HG03045 (cell line): Measurements from ENCODE around the gene JUP.

ENCODE experiments used
- ATAC-seq: cut with Tn5 transposase; IDR thresholded peaks from one replicate; pipeline ENCODE4 v1.9.1; 2021; ENCODE audit warnings: mild to moderate bottlenecking, moderate library complexity; ENCODE audit not compliant: unreplicated experiment

JUP gene

DNA sequence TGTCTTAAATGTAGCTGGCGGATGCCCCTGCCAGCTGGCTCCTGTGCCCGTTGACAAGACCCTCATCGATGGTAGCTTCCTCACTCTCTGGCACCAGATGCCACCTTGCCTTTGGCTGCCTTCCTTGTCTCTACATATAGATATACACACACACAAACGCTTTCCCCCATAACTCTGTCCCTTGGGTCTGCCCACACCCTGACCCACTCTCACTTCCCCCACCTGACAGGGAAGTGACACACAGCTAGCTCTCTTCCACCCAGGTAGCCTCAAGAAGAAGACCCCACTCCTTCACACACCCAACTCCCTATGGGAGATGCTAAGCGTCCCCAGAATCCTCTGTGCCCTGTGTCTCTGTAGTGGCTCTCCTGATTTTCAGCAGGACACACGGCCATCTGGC, 25.6 kb downstream of the JUP start:
- ATAC-seq: no peak

DNA sequence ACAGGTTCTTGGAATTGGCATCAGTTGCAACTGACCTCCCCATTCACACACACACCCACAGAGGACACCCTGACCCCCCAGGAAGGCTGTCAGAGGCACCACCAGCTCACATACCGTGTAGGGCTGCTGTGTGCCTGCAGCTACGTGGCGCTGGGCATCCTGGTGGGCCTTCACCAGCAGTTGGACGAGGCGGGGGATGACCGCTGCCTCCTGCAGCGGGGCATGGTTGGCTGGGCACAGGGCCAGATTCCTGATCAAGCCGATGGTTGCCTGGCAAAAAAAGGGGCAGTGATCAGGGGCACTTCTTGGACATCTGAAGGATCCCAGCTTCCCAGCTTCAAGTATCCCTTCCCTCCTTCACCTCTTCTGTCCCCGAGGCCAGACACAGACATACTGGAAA, 27.9 kb downstream of the JUP start:
- ATAC-seq: no peak

DNA sequence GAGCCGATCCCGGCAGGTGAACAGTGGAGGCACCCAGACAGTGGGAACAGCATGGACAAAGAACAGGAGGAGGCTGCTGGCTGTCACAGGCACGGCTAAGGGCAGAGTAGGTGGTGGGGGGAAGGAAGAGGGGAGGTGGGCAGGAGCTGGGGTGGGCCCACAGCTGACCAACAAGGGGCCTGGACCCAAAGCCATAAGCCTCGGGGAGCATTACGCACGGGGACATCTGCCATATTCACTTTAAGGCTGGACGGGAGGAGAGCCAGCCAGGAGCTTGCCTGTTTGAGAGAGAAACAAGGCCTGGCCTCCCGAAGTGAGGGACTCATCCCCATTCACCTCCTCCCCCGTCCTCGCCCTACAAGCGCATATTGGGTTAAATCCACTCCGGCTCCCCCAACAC, 32.4 kb downstream of the JUP start:
- ATAC-seq: no peak

DNA sequence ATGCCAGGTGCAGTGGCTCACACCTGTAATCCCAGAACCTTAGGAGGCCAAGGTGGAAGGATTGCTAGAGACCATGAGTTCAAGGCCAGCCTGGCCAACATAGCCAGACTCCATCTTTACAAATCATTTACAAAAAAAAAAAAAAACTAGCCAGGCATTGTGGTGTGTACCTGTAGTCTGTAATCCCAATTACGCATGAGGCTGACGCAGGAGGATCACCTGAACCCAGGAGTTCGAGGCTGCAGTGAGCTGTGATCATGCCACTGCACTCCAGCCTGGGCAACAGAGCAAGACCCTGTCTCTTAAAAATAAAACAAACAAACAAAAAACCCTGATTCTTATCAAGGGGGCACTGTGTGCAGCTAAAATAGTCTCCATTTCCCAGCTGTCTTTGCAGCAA, 35.2 kb downstream of the JUP start:
- ATAC-seq: no peak

DNA sequence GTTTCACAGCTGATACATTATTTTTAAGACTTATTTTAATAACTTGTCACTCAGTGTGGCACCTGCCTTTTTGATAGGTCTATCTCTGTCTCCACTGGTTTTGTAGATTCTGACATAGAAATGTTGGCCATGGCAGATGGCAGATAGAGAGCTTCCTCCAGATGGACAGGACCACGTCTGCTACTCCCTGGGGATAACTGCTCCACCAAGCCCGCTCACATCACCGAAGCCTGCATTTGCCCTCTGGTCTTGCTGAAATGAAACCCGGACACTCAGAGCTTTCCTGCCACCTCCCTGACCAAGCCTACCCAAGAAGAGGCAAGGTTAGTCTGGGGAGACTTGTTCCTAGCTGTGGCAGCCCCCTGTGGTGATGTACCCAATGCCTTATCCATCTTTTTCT, 35.6 kb downstream of the JUP start:
- ATAC-seq: no peak

DNA sequence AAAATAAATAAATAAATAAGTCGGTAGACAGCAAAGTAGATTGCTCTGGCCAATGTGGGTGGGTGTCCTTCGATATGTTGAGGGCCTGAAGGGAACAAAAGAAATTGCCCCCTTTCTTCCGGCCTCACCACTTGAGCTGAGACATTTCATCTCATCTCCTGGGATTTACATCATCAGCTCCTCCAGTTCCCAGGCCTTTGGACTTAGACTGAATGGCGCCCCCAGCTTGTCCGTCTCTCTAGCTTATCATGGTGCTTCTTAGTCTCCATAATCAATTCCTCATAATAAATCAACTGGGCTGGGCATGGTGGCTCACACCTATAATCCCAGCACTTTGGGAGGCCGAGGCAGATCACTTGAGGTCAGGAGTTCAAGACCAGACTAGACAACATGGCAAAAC, 38.2 kb downstream of the JUP start:
- ATAC-seq: no peak

DNA sequence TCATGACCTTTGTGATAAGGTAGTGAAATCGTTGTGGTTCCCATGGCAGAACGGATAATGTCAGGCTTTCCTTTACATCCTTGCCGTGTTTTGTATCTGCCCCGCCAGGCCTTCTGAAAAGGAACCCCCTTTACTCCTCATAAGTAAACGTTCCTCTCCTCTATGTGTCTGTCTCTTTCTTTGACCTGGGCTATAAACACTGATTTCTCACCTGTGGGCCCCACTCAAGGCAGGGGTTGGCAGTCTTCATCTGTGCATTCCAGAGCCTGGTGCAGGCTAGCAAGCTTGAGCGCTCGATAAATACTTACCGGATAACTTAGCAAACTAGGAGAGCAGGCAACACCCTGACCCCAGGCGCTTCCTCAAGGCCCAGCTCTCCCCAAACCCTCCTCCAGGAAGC, 44.8 kb downstream of the JUP start:
- no peak for ATAC-seq

DNA sequence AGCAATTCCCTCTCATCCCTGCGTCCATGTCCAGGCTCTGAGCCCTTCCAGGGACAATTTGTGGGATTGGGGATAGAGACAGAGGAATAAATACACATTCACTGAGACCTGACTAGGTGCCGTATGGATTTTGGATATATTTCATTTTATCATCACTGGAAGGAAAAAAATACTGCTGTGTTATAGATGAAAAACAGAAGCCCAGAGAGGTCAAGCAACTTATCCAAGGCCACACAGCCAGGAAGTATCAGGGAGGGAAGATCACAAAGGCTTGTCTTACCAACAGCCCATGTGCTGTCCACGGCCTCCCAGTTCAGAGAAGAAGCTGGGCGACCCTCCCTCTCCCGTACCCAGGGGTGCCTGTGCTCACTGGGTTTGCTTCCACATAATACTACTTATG, 46.0 kb downstream of the JUP start:
- ATAC-seq: no peak

DNA sequence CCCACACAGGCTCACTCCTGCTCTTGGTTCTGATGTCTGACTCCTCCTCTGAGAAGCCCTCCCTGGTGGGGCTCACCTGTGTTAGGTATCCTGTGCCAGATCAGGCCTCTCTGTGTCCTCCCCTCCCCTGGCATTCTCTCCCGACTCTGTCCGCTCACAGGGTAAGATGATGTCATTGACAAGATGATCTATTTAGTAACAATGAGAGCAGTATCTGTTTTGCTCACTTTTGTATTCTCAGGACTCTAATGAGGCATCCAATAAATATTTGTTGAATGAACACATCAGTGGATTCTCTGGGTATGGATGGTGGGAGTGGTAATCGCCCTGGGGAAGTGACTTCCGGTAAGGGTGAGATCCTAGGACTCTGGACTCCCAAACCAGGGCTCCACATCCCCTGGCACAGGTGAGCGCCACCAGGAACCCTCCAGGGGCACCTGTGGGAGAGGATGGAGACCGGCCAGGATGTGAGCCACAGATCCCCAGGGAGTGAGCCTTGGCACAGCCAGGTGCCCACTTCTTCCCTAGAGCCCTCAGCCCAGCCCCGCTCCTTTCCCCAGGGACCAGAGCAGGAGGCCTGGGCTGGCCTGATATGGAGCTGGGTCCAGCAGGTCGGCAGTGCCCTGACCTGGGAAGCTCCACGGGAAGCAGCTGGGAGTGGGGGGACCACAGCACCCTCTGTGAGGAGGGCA, 46.7 kb downstream of the JUP start:
- ATAC-seq: no peak

DNA sequence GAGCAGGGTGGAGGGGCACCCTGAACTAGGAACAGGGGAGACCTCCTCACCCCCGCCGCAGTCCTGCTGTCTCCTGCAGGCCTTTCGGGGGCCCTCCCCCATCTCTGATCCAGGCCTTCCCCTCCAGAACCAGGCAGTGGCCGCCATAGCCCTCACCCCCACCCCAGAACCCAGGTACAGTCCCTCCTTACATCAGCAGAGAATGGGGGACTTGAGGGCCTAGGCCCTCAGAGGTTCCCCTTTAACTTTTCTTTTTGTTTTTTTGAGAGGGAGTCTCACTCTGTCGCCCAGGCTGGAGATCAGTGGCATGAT, 47.8 kb downstream of the JUP start:
- ATAC-seq: no peak

DNA sequence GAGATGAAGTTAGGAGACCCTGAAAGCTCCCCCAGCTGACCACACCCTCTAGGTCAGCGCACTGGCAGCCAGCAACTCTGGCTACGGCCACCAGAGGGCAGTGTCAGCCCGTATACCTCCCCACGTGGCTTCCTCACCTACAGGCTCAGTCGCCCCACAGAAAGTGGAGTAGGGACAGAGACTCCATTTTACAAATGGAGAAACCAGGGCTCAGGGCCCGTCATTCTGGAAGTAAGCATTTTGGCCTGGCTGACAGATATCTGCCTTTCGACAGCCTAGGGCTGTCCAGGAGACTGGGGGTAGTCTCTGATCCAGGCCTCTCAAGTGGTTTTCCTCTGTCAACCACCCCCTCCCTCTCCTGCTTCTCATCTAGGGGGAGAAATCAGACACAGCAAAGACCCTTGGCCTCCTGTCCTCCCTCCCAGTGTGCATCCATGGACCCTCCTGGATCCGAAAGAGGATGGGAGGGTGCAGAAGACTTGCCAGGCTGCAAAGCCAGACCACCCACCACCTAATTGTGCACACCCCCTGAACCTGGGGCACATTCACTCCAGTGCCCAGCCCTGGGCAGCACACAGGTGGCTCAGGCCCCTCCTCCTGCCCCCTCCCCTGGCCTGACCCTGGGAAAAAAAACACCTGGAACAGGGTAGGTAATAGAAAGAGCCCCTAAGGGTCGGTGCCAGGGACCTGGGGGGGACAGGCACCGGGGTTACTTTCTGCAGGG, 48.3 kb downstream of the JUP start:
- no peak for ATAC-seq

DNA sequence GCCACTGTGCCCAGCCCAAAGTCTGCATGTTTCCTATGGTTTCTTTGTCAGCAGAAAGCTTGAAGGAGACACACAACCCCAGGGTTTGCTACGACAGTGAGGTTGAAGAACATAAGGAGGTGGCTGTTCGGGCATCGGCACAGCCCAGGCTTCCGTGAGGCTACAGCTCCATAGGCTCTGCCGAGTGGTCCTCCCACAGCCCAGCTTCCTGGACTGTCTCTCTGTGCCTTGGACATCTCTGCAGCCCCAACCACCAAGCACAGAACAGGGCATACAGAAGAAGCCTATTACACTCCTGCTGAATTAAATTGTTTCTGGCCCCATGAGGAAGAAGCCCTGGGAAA, 48.9 kb downstream of the JUP start:
- ATAC-seq: no peak

DNA sequence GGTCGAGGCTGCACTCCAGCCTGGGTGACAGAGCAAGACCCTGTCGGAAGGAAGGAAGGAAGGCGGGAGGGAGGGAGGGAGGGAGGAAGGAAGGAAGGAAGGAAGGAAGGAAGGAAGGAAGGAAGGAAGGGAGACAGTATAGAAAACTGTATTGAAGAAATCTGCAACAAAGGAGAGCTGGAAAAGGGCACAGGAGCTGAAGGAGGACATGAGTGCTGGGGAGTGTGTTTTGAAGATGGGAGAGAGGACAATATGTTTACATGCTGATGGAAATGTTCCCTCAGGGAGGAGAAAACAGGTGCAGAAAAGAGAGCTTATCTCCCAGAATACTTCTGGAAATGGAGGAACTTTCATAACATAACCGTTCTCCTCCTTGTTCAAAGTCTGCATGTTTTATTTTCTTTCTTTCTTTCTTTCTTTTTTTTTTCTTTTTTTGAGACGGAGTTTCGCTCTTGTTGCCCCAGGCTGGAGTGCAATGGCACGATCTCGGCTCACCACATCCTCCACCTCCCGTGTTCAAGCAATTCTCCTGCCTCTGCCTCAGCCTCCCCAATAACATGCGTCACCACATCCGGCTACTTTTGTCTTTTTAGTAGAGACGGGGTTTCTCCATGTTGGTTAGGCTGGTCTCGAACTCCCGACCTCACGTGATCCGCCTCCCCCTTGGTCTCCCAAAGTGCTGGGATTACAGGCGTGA, 49.4 kb downstream of the JUP start:
- ATAC-seq: no peak

DNA sequence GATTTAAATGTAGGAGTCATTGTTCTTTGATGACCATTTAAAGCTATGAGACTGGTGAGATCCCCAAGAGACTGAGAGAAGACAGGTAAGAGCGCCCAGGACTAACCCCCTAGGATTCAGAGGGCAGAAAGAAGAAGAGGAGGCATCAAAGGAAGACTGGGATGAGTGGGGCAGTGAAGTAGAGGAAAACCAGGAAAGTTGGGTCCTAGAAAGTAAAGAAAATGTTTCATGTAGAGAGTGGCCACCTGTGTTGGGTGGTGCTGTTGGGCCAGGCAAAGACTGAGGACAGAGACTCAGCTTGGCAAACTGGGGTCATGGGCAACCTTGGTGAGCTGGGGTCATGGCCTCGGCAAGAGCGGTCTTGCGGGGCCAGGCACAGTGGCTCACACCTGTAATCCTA, 50.8 kb downstream of the JUP start:
- no peak for ATAC-seq

DNA sequence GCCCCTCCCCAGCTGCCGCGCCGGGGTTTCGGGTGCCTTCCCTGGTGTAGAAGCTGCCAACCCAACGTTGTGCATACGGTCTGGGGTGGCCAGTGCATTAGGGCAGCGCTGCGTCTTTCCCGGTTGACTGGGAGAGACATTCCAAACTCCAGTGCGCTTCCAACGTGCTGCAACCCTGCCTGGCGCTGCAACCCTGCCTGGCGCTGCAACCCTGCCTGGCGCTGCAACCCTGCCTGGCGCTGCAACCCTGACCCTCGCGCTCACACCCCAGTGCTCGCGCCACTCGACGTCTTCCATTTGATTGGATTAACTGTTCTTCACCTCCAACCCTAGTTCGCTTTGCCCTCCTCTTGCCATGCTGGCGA, 51.6 kb downstream of the JUP start:
- no peak for ATAC-seq

DNA sequence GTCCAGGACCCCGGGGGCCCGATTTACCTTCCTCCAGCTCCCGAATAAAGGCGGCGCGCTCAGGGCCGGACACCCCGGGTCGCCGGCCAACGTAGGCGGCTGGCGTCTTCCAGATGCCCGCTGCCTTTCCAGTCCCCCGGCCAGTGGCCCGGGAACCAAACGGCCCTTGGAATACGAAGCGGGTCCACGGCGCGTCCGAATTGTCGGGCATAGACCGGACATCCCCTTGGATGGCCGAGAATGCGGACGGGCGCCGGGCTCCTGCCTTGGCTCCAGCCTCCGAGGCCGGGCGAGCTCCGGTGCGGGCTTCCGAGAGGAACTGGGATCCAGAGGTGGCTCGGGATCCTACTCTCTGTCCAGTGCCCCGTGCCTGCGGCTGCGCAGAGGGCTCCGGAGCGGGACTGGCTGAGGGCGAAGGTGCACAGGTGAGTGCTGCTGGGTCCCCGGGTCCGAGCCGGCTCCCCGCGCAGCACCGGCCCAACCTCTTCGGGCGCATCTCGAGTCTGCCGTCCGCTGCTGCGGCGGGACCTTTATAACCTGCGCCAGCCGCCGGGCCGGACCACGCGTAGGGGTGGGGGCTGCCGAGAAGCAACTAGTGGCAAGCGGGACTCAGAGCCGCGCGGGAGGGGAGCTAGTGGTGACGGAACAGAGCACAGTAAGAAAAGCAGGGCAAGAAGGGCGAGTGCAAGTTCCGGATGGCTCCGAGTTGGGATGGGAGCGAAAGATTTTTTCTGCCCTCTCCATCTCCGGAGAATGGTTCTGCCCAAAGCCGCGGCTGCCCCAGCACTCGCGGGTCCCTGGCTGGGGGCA, 52.2 kb downstream of the JUP start, which contains the start of gene HAP1:
Gene HAP1, minus strand, starts transcription at position 505 of the 810 bp plus-strand sequence. Its CDS starts 9 bp downstream, at position 496.
- no peak for ATAC-seq

DNA sequence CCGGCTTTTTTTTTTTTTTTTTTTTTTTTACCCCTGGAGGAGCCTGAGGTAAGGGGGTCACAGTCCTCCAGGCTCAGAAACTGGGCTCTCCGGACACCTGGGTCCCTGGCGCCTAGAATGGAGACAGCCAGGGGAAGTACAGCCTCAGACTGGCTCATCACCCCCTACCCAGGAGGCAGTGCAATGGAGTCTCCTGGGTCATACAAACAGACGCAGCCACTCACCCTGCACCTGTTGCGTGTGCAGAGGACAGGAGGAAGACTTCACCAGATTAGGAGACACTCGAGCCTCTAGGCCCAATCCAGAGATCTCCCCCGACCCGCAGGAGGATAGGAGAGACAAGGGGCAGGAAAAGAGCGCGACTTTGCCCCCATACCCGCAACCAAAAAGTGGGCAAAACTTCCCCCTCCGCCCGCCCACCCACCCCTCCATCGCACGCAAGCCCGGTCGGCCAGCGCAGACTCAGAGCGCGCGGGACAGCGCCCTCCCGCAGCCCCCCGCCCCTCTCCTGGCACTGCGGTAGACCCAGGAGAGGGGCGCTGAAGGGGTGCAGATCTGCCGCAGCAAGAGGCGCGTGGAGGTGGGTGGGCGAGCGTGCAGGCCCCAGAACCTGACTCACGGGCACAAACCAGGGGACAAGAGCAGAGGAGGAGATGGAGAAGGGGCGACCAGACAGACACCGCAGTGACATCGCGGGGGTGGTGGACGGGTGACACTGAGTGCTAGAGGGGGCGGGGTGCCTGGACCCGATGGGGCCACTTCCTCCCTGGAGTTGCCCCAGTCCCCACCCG, 53.0 kb downstream of the JUP start:
- no peak for ATAC-seq

DNA sequence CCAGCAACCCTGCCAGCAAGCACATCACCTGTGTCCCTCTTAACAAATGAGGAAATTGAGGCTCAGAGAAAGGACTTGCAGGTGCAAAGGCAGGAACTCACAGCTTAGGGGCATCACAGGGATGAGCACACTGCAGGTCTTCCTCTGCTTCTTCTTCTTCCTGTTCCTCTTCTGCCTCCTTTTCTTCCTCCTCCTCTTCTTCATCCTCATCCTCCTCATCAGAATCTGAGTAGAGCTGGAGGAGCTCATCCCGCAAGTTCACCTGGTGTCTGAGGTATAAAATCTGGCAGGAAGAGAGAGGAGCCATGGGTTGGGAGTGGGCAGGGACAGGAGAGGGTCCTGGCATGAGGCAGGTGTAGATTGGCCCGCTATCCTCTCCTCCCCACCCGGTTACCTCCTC, 54.7 kb downstream of the JUP start:
- no peak for ATAC-seq

DNA sequence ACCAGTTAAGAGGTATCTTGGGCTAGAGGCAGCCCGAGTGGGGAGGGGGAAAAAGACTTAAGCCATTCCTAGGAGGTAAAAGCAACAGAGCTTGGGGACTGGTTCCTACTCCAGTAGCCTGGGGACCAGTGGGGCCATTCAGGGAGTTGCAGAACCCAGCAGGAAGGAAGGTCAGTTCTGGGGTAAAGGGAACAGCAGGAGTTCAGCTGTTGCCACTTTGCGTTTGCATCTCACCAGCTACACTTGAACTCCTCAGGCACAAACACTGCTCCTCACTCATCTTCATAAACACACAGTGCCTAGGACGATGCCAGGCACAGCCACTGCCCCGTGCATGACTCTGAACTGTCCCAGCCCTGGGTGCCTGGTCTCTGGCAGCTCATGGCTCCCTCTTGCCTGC, 56.0 kb downstream of the JUP start:
- ATAC-seq: no peak

DNA sequence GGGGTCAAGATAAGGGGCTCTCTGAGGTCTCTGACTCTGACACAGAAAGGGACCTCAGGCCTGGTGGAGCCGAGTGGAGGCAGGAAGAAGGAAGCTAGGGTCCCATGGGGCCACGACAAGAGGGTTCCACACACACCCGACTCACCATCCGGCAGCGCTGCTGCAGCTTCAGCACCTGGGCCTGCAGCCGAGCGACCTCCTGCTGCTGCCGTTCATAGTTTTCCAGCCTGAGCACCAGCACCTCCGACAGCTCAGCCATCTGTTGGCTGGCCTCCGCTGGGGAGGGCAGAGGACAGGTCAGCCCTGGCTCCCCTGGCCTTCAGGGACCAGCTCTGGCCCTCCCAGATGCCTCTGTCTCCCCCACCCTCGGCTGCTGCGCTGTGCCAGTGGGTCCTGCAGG, 58.5 kb downstream of the JUP start:
- no peak for ATAC-seq

DNA sequence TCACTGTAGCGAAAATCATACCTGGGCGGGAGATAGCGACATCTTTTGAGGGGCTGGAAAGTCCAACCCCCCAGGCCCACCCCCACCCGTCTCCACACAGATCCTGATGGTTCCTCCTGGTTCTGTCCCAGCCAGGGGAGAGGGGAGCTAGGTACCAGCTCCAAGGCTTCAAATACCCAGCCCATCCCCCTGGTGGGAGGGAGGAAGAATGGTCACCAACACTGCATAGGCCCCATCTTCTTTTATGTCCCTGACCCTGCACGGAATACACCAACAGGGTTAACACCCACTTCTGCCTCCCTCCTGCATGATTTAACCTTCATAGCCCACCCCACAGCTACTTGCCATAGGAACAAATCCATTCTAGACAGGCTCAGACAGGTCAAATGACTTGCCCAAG, 61.4 kb downstream of the JUP start:
- ATAC-seq: no peak
